ENCODE data around the gene TMUB2.

- TF ChIP-seq CTCF (IDR thresholded peaks at IDR 0.05; ENCODE audit: low read length) (no peak), EZH2 (IDR thresholded peaks at IDR 0.05; ENCODE audit: borderline replicate concordance, low read length) (no peak)
Observed at GRCh38 chr17:44202756-44203155, 16.0 kb downstream of the TMUB2 start.

All from OCI-LY1 (cell line).